Breast epithelium (tissue), 3 donors: Measurements from ENCODE around the gene CYP3A7.

Experiments
- CTCF ChIP-seq, 3 donors: fragments of 450-650 bp; IDR thresholded peaks; one replicate each; pipeline ENCODE4 v1.5.1; 2016 to 2017; ENCODE audit warnings: antibody characterized with exemption in 3 of 3, mild to moderate bottlenecking in 3 of 3, moderate library complexity in 3 of 3
- POLR2A ChIP-seq: fragments of 450-650 bp; IDR thresholded peaks from one replicate; pipeline ENCODE4 v1.6.1; 2016; ENCODE audit warnings: antibody characterized with exemption, mild to moderate bottlenecking, moderate library complexity
- POLR2AphosphoS5 ChIP-seq, 3 donors: sonication (generic); formaldehyde crosslinking; IDR thresholded peaks; one replicate each; pipeline ENCODE4 v1.6.1; 2017; ENCODE audit warnings: antibody characterized with exemption in 3 of 3

GRCh38 chr7:99672573-99672972, 62.4 kb downstream of the CYP3A7 start:
- TF ChIP-seq CTCF (IDR thresholded peaks at IDR 0.05) (no peak), POLR2A (no peak), POLR2AphosphoS5 (IDR thresholded peaks at IDR 0.05) (no peak)
